ENCODE results near the gene PPTC7.

GRCh38 chr12:110578694-110579534 lies 4.2 kb downstream of the PPTC7 start:
- TF ChIP-seq TAF1 (IDR thresholded peaks at IDR 0.05; ENCODE audit: borderline replicate concordance, low read depth, low read length) (no peak), POLR2A (IDR thresholded peaks at IDR 0.05; ENCODE audit: low read depth, low read length) (no peak)
